ENCODE data around the gene DMPK.

The DMPK gene

GRCh38 chr19:45826934-45827333 lies 44.6 kb upstream of the DMPK start:
- peaks cover 91% of the 10 kb centered on the region for H3K36me3 ChIP-seq (replicated peaks; ENCODE audit: low read depth, low read length)
- H3K79me2 ChIP-seq (ENCODE audit: low read length) = no peaks in the 10 kb centered on the region
- H3K9ac ChIP-seq (ENCODE audit: low read length) = no peak overlapping the region
- no peaks in the 10 kb centered on the region for H3K4me1 ChIP-seq (ENCODE audit: low read length)
- no peak overlapping the region for H2AFZ ChIP-seq (ENCODE audit: low read depth, low read length)
- no peaks in the 10 kb centered on the region for H4K20me1 ChIP-seq (ENCODE audit: insufficient read depth, low read length)
- no peak for TF ChIP-seq CTCF (IDR thresholded peaks at IDR 0.05; ENCODE audit: low read depth, low read length)
- TF ChIP-seq EZH2phosphoT487 (IDR thresholded peaks at IDR 0.05; ENCODE audit: low read depth) = no peak
- no peak overlapping the region for H3K4me2 ChIP-seq (ENCODE audit: low read length)
- no peak overlapping the region for H3K4me3 ChIP-seq (ENCODE audit: low read length)
- no peaks in the 10 kb centered on the region for H3K27me3 ChIP-seq (ENCODE audit: low read depth, low read length)
- H3K9me3 ChIP-seq (ENCODE audit: insufficient read depth, low read length) = no peaks in the 10 kb centered on the region
- H3K27ac ChIP-seq (ENCODE audit: low read length) = no peak overlapping the region

GRCh38 chr19:45825917-45826893 lies 43.9 kb upstream of the DMPK start:
- H3K27ac ChIP-seq (ENCODE audit: low read length) = no peak overlapping the region
- peaks cover 92% of the 10 kb centered on the region for H3K36me3 ChIP-seq (replicated peaks; ENCODE audit: low read depth, low read length)
- no peaks in the 10 kb centered on the region for H3K9me3 ChIP-seq (ENCODE audit: insufficient read depth, low read length)
- TF ChIP-seq CTCF (IDR thresholded peaks at IDR 0.05; ENCODE audit: low read depth, low read length) (no peak), EZH2phosphoT487 (IDR thresholded peaks at IDR 0.05; ENCODE audit: low read depth) (no peak)
- no peak overlapping the region for H3K9ac ChIP-seq (ENCODE audit: low read length)
- H3K27me3 ChIP-seq (ENCODE audit: low read depth, low read length) = no peaks in the 10 kb centered on the region
- no peak overlapping the region for H2AFZ ChIP-seq (ENCODE audit: low read depth, low read length)
- no peak overlapping the region for H3K4me3 ChIP-seq (ENCODE audit: low read length)
- H3K4me2 ChIP-seq (ENCODE audit: low read length) = no peak overlapping the region
- no peaks in the 10 kb centered on the region for H3K79me2 ChIP-seq (ENCODE audit: low read length)
- H4K20me1 ChIP-seq (ENCODE audit: insufficient read depth, low read length) = no peaks in the 10 kb centered on the region
- no peaks in the 10 kb centered on the region for H3K4me1 ChIP-seq (ENCODE audit: low read length)

GRCh38 chr19:45825263-45825605 lies 42.9 kb upstream of the DMPK start:
- peaks cover 93% of the 10 kb centered on the region for H3K36me3 ChIP-seq (replicated peaks; ENCODE audit: low read depth, low read length)
- H3K4me2 ChIP-seq (ENCODE audit: low read length) = no peak overlapping the region
- no peak overlapping the region for H3K9ac ChIP-seq (ENCODE audit: low read length)
- no peaks in the 10 kb centered on the region for H3K4me1 ChIP-seq (ENCODE audit: low read length)
- no peak overlapping the region for H2AFZ ChIP-seq (ENCODE audit: low read depth, low read length)
- TF ChIP-seq EZH2phosphoT487 (IDR thresholded peaks at IDR 0.05; ENCODE audit: low read depth) (no peak), CTCF (IDR thresholded peaks at IDR 0.05; ENCODE audit: low read depth, low read length) (no peak)
- H3K9me3 ChIP-seq (ENCODE audit: insufficient read depth, low read length) = no peaks in the 10 kb centered on the region
- H3K4me3 ChIP-seq (ENCODE audit: low read length) = no peak overlapping the region
- no peaks in the 10 kb centered on the region for H4K20me1 ChIP-seq (ENCODE audit: insufficient read depth, low read length)
- H3K79me2 ChIP-seq (ENCODE audit: low read length) = no peaks in the 10 kb centered on the region
- H3K27ac ChIP-seq (ENCODE audit: low read length) = no peak overlapping the region
- no peaks in the 10 kb centered on the region for H3K27me3 ChIP-seq (ENCODE audit: low read depth, low read length)

- H3K79me2 ChIP-seq (ENCODE audit: low read length) = no peaks in the 10 kb centered on the region
- no peak overlapping the region for H3K27ac ChIP-seq (ENCODE audit: low read length)
- H3K4me3 ChIP-seq (ENCODE audit: low read length) = no peak overlapping the region
- H3K4me1 ChIP-seq (ENCODE audit: low read length) = no peaks in the 10 kb centered on the region
- H2AFZ ChIP-seq (ENCODE audit: low read depth, low read length) = no peak overlapping the region
- H3K36me3 ChIP-seq (replicated peaks; ENCODE audit: low read depth, low read length) = peaks cover 89% of the 10 kb centered on the region
- no peaks in the 10 kb centered on the region for H3K9me3 ChIP-seq (ENCODE audit: insufficient read depth, low read length)
- no peaks in the 10 kb centered on the region for H4K20me1 ChIP-seq (ENCODE audit: insufficient read depth, low read length)
- H3K27me3 ChIP-seq (ENCODE audit: low read depth, low read length) = no peaks in the 10 kb centered on the region
- no peak for TF ChIP-seq EZH2phosphoT487 (IDR thresholded peaks at IDR 0.05; ENCODE audit: low read depth)
- TF ChIP-seq CTCF (IDR thresholded peaks at IDR 0.05; ENCODE audit: low read depth, low read length) = no peak
- H3K9ac ChIP-seq (ENCODE audit: low read length) = no peak overlapping the region
- no peak overlapping the region for H3K4me2 ChIP-seq (ENCODE audit: low read length)
Observed at GRCh38 chr19:45824531-45825262, 42.4 kb upstream of the DMPK start.
